ENCODE measurements around the gene RAX2.
"Not testable (repeated sequence)": the region's sequence is repeated elsewhere in the genome, so short reads cannot be mapped to it uniquely, and the experiment has no call there.

Gene RAX2

DNA sequence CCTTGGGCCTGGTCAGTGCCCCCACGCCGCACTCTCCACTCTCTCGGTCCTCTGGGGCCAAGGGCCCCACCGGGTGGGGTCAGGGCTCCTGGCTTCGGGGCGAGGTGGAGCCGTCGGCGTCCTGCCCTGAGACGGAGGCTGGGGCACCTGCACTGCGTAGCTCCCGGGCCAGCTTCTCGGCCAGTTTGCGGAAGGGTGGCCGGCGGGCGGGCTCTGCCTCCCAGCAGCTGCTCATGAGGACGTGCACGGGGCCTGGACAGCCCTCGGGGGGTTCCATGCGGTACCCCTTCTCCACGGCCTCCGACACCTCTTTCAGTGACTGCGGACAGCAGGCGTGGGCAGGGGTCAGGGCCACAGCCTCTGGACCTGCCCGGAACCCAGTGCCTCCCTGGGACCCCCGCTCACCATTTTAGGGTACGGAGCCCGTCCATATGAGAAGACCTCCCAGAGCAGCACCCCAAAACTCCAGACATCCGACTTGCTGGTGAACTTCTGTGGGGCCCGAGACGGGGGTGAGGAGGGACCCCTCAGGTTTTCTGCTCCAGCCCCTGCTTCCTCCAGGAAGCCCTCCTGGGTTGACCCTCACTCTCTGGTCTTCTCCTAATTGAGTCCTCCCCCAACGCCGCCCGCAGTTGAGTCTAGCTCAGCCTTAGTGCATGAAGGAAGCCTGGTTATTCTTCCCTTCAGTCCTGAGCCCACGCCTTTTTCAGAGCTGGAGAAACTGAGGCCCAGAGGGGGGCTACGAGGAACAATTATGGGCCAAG is 6.3 kb upstream of the RAX2 start:
- DNase-seq (ENCODE audit: low read depth in 3 of 3): no peak

DNA sequence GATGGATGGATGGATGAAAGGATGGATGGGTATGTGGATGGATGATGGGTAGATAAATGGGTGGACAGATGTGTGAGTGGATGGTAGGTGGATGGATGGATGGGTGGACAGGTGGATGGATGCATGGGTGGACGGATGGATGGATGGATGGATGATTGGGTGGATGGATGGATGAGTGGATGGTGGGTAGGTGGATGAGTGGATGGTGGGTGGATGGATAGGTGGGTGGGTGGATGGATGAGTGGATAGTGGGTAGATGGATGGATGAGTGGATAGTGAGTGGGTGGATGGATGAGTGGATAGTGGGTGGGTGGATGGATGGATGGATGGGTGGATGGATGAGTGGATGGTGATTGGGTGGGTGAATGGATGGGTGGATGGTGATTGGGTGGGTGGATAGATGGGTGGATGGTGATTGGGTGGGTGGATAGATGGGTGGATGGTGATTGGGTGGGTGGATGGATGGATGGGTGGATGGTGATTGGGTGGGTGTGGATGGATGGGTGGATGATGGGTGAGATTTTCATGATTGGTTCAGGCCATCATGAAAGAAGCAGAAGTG is 4.5 kb upstream of the RAX2 start:
- DNase-seq (ENCODE audit: low read depth in 3 of 3): no peak

GRCh38 chr19:3775831-3776230 is 3.8 kb upstream of the RAX2 start:
- no peak for DNase-seq (ENCODE audit: low read depth in 3 of 3)

DNA sequence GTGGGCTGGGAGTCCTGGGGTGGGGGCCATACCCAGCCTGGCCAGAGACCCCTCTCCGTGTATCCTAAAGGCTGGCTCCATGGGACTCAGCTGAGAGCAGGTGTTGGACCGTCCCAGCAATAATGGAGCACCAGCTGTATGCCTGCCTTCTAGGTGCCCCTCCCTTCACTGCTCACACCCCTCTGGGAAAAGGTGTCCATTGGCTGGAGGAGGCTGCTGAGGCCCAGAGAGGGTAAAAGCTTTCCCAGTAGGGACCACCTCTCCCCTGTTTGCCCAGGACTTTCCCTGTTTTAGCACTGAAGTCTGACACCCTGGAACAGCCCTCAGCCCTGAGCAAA is 3.3 kb upstream of the RAX2 start:
- no peak for DNase-seq (ENCODE audit: low read depth in 3 of 3)

GRCh38 chr19:3774621-3775373 is 2.8 kb upstream of the RAX2 start:
- no peak for DNase-seq (ENCODE audit: low read depth in 3 of 3)

DNA sequence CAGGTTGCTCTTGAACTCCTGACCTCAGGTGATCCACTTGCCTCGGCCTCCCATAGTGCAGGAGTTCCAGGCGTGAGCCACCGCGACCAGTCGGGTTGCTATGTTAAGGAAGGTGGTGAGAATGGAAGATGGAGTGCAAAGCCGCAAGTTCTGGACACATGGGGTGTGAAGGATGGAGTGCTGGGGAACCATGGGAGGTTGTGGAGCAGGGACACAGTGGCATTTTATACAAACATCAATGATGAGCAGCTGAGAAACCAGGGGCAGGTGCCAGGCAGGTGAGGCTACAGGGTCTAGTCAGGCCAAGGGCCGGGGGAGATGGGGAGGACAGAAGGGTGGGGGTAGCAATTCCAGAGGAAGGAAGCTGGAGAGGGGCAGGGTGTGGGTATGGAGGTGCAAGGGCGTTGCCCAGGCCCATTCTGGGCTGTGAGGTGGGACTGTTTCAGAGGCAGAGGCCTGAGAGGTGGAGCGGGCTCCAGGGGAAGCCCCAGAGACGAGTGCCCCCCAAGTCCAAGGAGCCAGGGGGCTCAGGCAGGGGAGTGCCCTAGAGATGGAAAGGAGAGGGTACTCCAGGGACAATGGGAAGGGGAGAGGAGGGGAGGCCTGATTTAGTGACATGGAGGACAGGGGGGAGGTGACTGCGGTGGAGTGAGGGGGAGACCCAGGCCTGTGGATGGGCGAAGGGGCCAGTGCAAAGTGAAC is 1.9 kb upstream of the RAX2 start:
- no peak for DNase-seq (ENCODE audit: low read depth in 3 of 3)

GRCh38 chr19:3771000-3771905 is 775 bp downstream of the RAX2 start:
- no peak for DNase-seq (ENCODE audit: low read depth in 3 of 3)

- no peak for DNase-seq (ENCODE audit: low read depth in 3 of 3)
These were observed 1.7 kb downstream of the RAX2 start for GRCh38 chr19:3770136-3770999.

DNA sequence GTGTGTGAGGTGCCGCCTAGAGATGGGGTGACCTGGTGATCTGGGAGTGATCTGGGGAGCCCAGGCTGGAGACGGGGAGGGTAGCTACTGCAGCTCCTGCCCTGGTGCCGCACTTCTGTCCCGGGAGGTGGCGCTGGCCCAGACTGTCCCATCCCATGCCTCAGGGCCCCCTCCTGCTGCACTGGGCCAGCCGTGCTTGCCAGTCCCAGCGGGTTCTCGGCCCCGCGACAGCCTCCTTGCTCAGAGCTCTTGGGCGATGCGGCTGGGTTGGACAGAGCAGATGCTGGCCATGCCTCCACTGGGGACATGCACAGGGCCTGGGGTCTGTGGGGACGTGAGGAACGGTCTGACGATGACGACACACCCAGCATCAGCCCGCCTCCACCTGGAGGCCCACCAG is 2.5 kb downstream of the RAX2 start:
- DNase-seq (ENCODE audit: low read depth in 3 of 3): no peak

- no peak for DNase-seq (ENCODE audit: low read depth in 3 of 3)
These were observed 3.3 kb downstream of the RAX2 start for GRCh38 chr19:3768748-3769099.

- no peak for DNase-seq (ENCODE audit: low read depth in 3 of 3)
These were observed 3.8 kb downstream of the RAX2 start for GRCh38 chr19:3768015-3768747.

DNA sequence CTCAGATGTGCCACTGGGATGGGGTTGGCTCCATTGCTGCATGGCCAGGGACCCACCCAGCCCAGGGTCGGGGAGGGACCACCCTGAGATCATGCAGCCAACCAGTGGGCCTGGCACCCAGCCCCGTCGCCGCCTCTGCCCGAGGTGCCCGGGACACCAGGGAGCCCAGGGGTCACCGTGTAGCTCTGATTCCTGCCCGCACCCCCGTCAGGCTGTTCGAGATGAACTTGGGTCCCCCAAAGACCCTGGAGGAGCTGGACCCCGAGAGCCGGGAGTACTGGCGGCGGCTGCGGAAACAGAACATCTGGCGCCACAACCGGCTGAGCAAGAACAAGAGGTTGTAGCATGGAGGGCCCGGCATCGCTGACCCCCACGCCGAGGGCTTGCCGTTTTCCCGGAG is 5.0 kb downstream of the RAX2 start:
- no peak for DNase-seq (ENCODE audit: low read depth in 3 of 3)

- DNase-seq (ENCODE audit: low read depth in 3 of 3): no peak
These were observed 5.5 kb downstream of the RAX2 start for GRCh38 chr19:3766520-3766919.

- DNase-seq (ENCODE audit: low read depth in 3 of 3): not testable (repeated sequence)
These were observed 6.3 kb downstream of the RAX2 start for GRCh38 chr19:3765757-3766156.

GRCh38 chr19:3765121-3765520 is 6.9 kb downstream of the RAX2 start:
- DNase-seq (ENCODE audit: low read depth in 3 of 3): no peak

GRCh38 chr19:3762501-3763459 is 9.2 kb downstream of the RAX2 start, which contains the start of gene MRPL54:
TSS of gene MRPL54 (plus strand) at chr19:3762682. CDS start at chr19:3762701, 19 bp downstream.
- DNase-seq (ENCODE audit: low read depth in 3 of 3): peak; percentile 97 to 99 (median 97)

- no peak for DNase-seq (ENCODE audit: low read depth in 3 of 3)
These were observed 9.9 kb downstream of the RAX2 start for GRCh38 chr19:3762130-3762473.

- peak; percentile 93 to 96 (median 95) for DNase-seq (ENCODE audit: low read depth in 3 of 3)
These were observed 10.5 kb downstream of the RAX2 start, which contains the start of gene APBA3 for GRCh38 chr19:3761382-3762129. TSS of gene APBA3 (minus strand) at chr19:3761692. CDS start at chr19:3760264, 1,428 bp downstream.
